Right forelimb (tissue), 1 donor: ENCODE measurements around the gene CDH13.

ENCODE experiments used
- DNase-seq: peaks from one replicate; pipeline ENCODE4 v3.0.0-alpha.2; 2018

Gene CDH13

GRCh38 chr16:83010776-83011720 lies 384.3 kb downstream of the CDH13 start:
- DNase-seq = no peak

- no peak for DNase-seq
Measured at GRCh38 chr16:83011939-83012338, 385.2 kb downstream of the CDH13 start.

- DNase-seq = no peak
Measured at GRCh38 chr16:83013071-83013470, 386.3 kb downstream of the CDH13 start.

GRCh38 chr16:83019963-83020362 lies 393.2 kb downstream of the CDH13 start:
- DNase-seq = no peak

GRCh38 chr16:83021045-83021444 lies 394.3 kb downstream of the CDH13 start:
- DNase-seq = no peak

- no peak for DNase-seq
Measured at GRCh38 chr16:83021746-83022145, 395.0 kb downstream of the CDH13 start.

DNA sequence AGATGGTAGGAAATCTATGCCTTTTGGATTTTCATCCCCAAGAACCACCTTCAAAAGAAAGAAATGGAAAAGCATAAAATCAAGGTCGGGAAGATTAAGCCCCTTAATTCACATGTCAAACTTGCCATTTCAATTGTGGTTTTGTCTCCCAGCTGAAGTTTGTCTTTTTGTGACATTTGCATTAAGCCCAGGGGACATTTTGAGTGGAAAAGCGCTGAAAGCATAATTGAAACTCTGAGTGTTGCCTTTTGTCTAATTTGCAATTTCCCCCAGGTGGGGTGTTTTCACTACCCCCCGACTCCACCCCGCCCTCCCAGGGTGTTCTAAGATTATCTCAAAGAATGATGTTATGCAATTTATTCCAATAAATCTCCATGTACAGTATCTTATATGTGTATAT lies 396.2 kb downstream of the CDH13 start:
- no peak for DNase-seq

- no peak for DNase-seq
Measured at GRCh38 chr16:83023640-83024039, 396.9 kb downstream of the CDH13 start.

DNA sequence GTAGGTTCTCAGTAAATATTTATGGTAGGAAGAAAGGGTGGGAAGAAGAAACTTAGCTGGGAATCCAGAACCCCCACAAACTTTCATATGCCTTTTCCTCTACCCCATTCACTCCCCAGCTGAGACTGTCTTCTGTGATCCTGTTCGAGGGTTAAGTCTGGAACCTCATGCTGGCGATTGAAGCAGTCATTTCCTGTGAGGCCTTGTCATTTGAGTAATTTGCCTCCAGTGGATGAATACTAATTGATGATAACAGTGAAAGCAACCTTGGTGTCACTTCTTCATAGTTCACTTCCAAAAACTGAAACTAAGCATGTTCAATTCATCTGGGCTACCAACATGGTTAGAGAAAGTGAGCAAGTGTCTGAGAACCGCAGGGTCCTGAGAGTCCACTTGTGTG lies 401.2 kb downstream of the CDH13 start:
- no peak for DNase-seq

DNA sequence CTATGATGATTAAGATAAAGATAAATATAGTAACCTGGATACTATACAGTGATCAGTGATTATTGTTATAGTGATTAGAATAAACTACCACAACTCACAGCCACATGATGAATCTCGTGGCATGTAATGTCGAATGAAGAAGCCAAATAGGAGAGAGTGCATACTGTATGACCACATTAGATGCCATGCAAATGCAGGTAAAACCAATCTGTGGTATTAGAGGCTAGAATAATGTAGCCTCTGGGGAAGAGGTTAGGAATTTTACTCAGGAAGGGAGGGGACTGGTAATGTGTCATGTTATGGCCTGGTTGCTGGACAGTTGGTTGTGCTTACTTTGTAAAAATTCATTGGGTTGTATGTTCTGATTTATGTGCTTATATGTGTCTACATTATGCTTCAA lies 402.7 kb downstream of the CDH13 start:
- no peak for DNase-seq

- DNase-seq = no peak
Measured at GRCh38 chr16:83031524-83031923, 404.8 kb downstream of the CDH13 start.

DNA sequence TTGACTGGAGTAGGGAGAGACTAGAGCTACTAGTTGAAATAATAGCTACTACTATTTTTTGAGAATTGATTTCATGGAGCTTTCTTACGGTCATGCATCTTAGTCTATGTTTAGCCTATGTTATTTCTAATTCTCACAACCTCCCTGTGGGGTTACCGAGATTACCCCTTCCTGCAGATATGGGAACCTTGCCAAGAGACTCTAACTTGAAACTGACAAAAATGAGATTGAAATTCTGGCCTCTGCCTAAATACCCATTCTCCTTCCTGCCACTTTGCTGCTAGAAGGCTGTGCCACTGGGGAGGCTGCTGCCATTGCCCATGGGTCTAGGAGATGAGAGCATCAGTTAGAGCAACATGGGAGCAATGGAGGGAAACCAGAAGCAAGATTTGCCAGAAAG lies 410.3 kb downstream of the CDH13 start:
- DNase-seq = no peak

- no peak for DNase-seq
Measured at GRCh38 chr16:83037884-83038283, 411.1 kb downstream of the CDH13 start.

GRCh38 chr16:83040174-83040573 lies 413.4 kb downstream of the CDH13 start:
- no peak for DNase-seq

- DNase-seq = no peak
Measured at GRCh38 chr16:83044589-83044988, 417.8 kb downstream of the CDH13 start.

DNA sequence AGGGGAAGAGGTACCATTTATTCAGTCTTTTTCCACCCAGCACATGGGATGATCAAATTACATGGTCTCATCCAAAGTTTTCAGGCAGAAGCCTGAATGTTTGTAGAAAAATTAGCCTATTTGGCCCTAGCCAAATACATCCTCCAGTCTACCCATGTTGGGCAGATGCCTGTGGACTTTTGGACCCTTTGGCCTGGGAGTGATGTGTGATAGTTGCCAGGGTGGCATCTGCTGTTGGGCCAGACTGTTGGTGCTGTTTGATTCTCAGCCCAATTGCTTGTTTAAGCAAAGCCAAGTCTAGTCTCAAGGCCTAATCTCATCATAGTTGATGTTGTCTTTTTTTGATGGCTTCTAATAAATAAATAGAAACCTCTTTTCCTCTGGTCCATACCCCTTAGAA lies 419.0 kb downstream of the CDH13 start:
- DNase-seq = no peak

DNA sequence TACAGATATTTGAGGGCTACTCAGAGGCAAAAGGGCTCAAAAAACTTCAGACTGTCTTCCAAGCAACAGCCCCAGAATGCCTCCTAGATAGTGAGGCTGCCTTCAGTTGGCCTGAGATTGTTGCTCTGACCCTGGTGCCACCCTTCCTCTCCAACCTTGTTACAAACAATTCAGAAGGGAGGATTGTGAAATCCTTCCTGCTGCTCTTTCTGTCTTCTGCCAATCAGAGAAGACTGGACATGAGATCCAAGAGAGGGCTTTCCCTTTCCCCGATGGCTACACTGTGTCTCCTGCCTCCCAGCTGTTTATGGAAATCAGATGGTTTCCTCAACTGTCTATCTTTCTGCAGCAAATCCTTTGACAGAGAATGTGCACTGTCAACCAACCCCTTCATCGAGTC lies 419.9 kb downstream of the CDH13 start:
- no peak for DNase-seq

DNA sequence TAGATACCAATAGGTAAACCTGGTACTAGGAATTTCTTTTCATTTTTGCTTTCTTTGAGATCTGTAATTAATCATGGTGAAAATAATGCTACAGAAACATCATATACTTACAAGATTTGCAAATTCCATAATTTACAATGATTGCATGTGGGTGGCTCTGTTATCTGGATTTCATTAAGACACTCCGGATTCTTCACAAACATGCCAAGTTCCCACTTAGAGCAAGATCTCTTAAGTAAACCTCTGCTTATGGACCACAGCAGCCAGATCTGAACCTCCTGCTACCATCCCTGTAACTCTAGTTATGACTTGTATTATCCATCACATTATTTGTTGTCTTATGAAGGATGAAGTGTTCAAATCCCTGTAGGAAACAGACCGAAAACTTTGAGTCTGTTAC lies 424.7 kb downstream of the CDH13 start:
- DNase-seq = no peak

GRCh38 chr16:83054283-83054682 lies 427.5 kb downstream of the CDH13 start:
- no peak for DNase-seq

GRCh38 chr16:83058376-83058775 lies 431.6 kb downstream of the CDH13 start:
- no peak for DNase-seq

- DNase-seq = no peak
Measured at GRCh38 chr16:83059237-83059636, 432.5 kb downstream of the CDH13 start.

DNA sequence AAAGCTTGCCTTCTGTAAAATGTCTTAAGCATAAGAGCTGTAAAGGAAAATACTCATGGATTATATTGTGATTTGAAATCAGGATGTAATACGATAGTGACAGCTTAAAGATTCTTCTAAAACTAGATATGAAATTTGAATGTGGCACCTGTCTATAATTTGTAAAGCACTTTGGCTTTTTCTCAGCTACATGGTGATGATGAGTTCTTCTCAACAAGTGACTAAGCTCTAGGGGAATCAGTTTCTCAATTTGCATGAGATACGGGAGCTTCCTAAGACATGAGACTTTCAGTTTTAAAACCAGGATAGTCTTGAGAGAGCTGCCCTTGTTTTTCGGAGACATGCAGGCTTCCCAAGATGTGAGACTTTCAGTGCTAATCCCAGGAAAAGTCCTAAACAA lies 439.2 kb downstream of the CDH13 start:
- DNase-seq = no peak

DNA sequence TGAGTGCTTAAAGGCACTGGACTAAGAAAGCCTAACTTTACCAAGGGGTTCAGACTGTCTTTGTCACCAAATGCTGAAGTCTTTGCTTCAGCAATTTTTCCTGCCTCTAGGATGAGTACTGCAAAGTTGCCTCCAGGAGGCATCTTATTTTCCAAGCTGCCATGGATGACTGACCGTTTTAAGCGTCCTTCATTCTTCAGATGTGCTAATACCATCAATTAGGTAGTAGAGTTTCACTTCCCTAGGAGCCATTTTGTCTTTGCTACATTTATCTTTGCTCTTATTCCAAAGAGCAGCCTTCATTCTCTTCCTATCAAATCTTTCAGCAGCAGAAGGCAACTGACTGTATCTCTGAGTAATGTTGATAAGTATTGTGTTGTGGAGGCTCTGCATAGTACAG lies 440.1 kb downstream of the CDH13 start:
- no peak for DNase-seq

DNA sequence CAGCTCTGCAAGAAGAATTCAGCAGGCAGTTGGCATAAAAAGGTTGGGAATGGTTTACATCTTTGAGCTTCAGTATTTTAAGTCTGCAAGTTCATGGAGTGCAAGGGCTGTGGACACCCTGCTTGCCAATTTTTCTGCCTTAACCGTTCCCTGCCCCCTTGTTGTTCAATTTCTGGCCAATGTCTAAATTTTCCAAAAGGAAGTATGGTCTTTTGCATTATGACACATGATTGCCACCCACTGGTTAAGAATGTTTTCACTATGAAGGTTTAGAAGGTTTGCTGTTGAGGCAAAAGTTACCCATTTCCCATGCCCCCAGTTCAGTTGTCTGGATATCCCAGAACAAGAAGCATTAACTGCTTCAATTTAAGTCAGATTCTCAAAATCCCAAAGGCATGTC lies 441.9 kb downstream of the CDH13 start:
- no peak for DNase-seq
